GM18870 (cell line): ENCODE measurements around the gene LRATD1.

Source experiments
- ATAC-seq: cut with Tn5 transposase; IDR thresholded peaks from one replicate; pipeline ENCODE4 v1.9.1; 2021; ENCODE audit warnings: moderate library complexity; ENCODE audit not compliant: unreplicated experiment

The LRATD1 gene

DNA sequence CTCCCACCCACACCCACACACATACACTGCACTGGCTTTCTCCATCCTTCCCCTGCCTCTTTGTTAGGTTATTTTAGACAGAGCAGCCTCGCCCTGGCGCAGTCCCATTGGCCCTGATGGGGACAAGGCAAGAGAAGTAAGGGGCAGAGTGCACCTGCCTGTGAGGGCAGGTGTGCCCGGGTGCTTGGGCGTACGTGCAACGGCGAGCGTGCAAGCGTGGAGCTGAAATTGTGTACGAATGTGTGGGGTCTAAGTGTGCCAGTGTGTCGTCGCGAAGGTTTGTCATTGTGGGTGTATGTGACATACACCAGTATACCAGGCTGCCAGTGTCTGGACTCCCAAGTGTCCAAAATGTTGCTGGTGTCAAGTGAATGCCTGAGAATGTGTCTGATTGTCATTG, 544 bp downstream of the LRATD1 start:
- no peak for ATAC-seq

GRCh38 chr2:14633461-14634181, 1.1 kb downstream of the LRATD1 start:
- no peak for ATAC-seq

DNA sequence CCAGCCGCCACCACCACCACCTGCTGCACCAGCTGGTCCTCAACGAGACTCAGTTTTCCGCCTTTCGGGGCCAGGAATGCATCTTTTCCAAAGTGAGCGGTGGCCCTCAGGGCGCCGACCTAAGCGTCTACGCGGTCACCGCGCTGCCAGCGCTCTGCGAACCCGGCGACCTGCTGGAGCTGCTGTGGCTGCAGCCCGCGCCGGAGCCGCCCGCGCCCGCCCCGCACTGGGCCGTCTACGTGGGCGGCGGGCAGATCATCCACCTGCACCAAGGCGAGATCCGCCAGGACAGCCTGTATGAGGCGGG, 1.6 kb downstream of the LRATD1 start:
- no peak for ATAC-seq

DNA sequence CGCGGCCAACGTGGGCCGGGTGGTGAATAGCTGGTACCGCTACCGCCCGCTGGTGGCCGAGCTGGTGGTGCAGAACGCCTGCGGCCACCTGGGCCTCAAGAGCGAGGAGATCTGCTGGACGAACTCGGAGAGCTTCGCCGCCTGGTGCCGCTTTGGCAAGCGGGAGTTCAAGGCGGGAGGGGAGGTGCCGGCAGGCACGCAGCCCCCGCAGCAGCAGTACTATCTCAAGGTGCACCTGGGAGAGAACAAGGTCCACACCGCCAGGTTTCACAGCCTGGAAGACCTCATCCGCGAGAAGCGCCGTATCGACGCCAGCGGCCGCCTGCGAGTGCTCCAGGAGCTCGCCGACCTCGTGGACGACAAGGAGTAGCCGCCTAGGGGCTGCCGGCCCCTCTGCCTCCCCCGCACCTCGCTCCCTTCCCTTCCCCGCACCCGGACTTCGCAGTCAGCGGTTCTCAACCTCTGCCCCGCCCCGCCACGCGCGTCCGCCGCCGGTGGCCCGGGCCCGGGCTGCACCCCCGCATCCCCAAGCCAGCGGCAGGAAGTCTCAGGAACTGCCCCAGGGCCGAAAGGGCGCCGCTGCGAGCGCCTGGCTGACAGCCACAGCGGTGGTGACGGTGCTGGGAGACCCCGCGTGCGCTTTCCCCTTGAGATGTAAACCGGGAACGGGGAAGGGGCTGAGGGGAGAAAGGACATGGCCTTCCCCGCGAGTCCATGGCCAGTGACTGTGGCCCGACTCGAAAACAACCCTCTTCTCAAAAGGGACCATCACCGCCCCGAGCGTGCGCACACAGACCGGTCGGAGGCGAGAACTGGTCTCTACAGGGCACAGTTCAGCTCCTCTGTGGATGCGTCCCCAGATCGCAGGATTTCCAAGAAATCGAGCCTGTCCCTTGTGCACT, 2.2 kb downstream of the LRATD1 start:
- ATAC-seq, result peak; percentile 47

DNA sequence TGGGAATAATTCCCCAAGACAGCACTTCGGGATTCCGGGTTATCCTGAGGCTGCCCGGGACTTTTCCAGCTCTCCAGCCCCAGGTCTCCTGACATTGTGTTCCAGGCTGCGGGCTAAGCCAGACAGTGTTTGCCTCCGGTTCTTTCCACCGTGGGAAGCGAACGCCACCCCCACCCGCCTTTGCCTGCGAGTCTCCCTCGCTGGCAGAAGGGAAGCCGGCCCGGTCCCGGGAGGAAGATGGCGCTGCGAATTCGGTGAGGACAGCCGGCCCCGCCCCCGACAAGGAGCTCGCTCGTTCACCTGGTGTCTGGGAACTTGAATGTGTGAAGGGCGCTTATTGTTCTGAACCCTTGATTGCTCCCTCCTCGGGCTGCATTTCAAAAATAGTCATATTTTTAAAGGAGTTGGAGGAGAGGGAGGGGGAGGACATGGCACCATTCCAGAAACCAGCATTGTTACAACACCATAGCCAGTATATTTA, 2.9 kb downstream of the LRATD1 start:
- no peak for ATAC-seq

GRCh38 chr2:14638488-14638887, 6.0 kb downstream of the LRATD1 start:
- no peak for ATAC-seq

DNA sequence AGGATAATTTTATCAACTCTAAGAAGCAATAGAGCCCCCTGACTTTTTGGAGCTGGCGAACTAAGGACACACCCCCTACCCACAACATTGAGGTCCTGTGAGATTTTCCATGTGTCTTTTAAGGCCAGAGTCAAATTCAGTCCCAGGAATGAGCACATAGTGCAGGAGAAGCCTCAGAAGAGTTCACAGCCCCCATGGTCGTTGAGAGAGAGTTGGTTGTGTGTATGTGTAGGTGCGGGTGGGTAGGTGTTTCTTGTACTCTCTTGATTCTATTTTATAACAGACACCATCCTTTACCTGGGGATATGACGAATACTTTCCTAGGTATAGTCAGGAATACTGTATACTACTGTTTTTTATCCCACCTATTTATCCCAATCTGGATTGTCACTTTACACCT, 8.6 kb downstream of the LRATD1 start:
- no peak for ATAC-seq

GRCh38 chr2:14642499-14642898, 10.0 kb downstream of the LRATD1 start:
- ATAC-seq, result no peak

- no peak for ATAC-seq
Observed at GRCh38 chr2:14647714-14648113, 15.2 kb downstream of the LRATD1 start.

- no peak for ATAC-seq
Observed at GRCh38 chr2:14650066-14650465, 17.5 kb downstream of the LRATD1 start.

- ATAC-seq, result peak; percentile 97
Observed at GRCh38 chr2:14654835-14655282, 22.3 kb downstream of the LRATD1 start.

- ATAC-seq, result no peak
Observed at GRCh38 chr2:14656146-14656545, 23.6 kb downstream of the LRATD1 start.

DNA sequence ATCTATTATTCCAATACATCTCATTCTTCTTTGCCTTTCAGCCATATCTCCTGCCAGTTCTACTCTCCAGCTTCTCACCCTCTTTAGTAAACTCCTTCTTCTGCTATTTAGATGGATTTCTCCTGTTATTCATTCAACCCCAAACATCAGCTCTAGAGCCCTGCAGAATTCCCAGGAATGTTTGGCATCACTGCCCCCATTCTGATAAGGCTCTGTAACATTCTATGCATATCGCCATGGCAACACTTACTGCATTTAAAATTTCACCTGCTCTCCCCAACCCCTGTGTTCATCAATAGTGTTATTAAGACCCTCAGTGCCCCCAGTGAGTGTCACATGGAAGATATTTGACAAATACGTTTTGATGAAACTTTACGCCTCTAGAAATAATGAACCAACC, 28.6 kb downstream of the LRATD1 start:
- ATAC-seq, result no peak

DNA sequence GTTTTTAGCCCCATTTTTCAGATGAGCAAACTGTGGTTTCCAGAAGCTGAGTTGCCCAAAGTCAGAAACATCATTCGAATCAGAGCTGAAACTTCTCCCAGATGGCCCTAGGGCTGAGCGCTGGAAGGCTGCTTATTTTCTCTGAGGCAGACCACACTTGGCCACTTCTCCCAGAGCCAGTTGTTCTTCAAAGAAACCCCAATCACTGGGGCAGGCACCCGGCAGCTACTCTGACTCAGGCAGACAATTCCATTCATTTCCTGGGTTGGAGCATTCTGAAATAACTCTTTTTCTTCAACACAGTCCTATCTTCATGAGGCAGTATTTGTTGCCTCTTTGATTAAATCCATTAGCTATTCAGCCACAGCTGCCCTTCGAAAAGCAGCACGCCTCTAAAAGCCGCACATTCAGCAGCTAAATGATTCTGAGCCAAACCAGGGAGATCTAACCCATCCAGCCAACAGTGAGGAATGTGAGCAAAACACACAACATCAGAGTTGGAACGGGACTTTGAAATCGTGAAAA, 40.9 kb downstream of the LRATD1 start:
- ATAC-seq, result no peak

DNA sequence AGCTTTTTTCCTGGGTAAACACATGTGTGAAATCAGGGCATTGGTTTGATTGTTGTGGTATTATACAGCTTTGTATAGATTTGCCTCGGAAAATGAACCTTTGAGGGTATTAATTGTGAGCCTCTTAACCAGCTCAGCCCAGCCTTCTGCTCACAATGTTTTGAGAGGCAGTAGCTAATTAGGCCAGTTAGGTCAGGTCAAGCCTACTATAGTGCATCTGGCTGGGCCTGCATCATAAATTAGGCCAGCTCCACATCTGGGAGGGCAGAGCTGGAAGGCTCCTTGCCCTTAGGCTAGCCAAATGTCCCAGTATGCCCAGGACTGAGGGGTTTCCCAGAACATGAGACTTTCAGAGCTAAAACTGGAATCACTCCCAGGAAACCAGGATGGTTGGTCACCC, 43.0 kb downstream of the LRATD1 start:
- no peak for ATAC-seq

DNA sequence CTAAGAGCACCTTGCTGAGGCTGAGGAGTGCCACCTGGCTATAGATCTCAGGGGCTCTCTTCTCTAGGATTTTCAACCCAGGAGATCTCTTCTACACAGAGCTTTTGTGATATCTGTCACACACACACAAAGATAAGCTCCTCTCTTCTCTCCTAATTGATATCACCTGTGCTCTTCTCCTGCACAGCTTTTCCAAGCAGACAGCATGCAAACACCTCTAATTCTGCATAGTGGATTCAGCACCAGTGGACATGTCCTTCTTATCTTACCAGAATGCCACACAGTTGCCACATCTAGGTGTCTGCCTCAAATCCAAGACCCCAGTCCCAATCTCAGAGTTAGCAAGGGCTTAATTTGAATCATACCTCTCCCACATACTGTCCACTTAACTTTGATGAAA, 43.9 kb downstream of the LRATD1 start:
- ATAC-seq, result no peak

DNA sequence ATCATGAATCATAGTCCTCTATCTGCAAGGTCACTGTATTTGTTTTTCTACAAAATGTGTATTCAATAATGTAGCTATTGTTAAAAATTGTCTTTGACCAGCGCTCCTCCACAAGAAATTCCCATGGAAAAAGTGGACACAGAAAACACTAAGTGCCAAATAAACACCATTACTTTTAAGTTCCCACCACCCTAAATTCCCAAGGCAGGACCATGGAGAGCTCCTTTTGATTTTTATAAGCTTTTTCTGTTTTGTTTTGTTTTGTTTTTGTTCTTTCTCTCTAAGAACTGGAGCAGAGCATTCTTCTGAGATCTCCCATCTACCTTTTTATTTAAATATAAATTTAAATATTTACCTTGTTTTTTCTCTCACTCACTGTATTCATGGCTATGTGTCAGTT, 44.5 kb downstream of the LRATD1 start:
- no peak for ATAC-seq

DNA sequence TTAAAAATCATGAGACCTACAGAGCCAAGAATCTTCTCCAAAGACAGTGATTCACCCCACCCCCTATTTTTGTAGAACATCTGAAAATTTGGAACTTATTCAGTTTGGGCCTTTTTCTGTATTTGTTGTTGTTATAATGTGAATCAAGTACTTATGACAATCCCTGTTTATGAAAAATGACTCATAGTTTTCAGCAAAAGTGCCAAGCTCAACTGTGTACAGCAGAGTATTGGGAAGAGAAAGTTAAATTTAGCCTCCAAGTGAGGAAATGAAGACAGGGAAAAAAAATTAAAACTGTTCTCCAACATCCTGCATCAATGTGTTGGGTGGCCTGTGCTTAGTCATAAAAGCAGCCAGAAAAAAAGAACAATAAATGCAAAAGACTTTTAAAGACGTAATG, 46.2 kb downstream of the LRATD1 start:
- no peak for ATAC-seq

DNA sequence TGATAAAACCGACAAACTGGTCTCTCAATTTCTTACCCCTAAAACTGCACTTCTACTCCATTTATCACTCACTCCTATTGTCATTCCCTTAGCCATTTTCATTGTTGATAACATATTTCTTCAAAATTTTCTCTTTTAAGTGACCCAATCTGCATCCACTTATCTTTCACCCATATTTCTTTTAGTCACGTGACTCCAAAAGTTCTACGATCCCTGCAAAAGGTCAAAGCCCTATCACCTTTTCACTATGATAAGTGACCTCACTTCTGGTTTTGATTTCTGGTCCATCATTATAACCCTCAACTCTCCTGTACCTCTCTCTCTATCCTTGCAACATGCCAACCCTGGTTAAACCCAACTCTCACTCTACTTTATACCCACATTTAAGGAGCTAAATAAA, 49.1 kb downstream of the LRATD1 start:
- no peak for ATAC-seq
